ENCODE data around the gene CENPA. TPM values are rescaled to one million over a fixed set of nuclear protein-coding genes. Genes with fewer than 3 reads are reported as not detected.
"Not testable (repeated sequence)": the region's sequence is repeated elsewhere in the genome, so short reads cannot be mapped to it uniquely, and the experiment has no call there.

The CENPA gene
- polyA plus RNA-seq, 3 donors: 0.18 to 1.3 (median 0.19) TPM

GRCh38 chr2:26814072-26814765 lies 28.4 kb downstream of the CENPA start:
- WGBS, 3 donors: 93 to 95% (median 94%) methylated on average over 33 to 52 of the region's 52 CpGs
- H3K27ac ChIP-seq (ENCODE audit: low read depth, low read length): not testable (repeated sequence)

- 48 to 60% (median 48%) methylated on average over 2 to 3 of the region's 3 CpGs for WGBS, 3 donors
- H3K27ac ChIP-seq (ENCODE audit: low read depth, low read length): no peak overlapping the region
These were observed 31.0 kb downstream of the CENPA start for GRCh38 chr2:26816893-26817292.

GRCh38 chr2:26818255-26818654 lies 32.4 kb downstream of the CENPA start:
- WGBS, 3 donors: 75 to 79% (median 77%) methylated on average over 5 of the region's 5 CpGs
- no peak overlapping the region for H3K27ac ChIP-seq (ENCODE audit: low read depth, low read length)

GRCh38 chr2:26818972-26819371 lies 33.1 kb downstream of the CENPA start:
- no peak overlapping the region for H3K27ac ChIP-seq (ENCODE audit: low read depth, low read length)
- 68 to 78% (median 77%) methylated on average over 6 of the region's 6 CpGs for WGBS, 3 donors

- no peak overlapping the region for H3K27ac ChIP-seq (ENCODE audit: low read depth, low read length)
- WGBS, 3 donors: 82 to 88% (median 87%) methylated on average over 7 of the region's 7 CpGs
These were observed 35.1 kb downstream of the CENPA start for GRCh38 chr2:26820932-26821331.

GRCh38 chr2:26822877-26823276 lies 37.0 kb downstream of the CENPA start:
- WGBS, 3 donors: 83 to 86% (median 86%) methylated on average over 6 of the region's 6 CpGs
- H3K27ac ChIP-seq (ENCODE audit: low read depth, low read length): no peak overlapping the region

GRCh38 chr2:26838121-26838906 lies 52.5 kb downstream of the CENPA start:
- no peak overlapping the region for H3K27ac ChIP-seq (ENCODE audit: low read depth, low read length)
- 49 to 52% (median 50%) methylated on average over 6 of the region's 6 CpGs for WGBS, 3 donors

- no peak overlapping the region for H3K27ac ChIP-seq (ENCODE audit: low read depth, low read length)
- WGBS, 3 donors: 77 to 88% (median 78%) methylated on average over 4 of the region's 4 CpGs
These were observed 55.2 kb downstream of the CENPA start for GRCh38 chr2:26840937-26841610.

- WGBS, 3 donors: 45 to 53% (median 49%) methylated on average over 4 of the region's 4 CpGs
- no peak overlapping the region for H3K27ac ChIP-seq (ENCODE audit: low read depth, low read length)
These were observed 57.2 kb downstream of the CENPA start for GRCh38 chr2:26843041-26843440.

Other genes with a start within 250 kb of the CENPA start
- under 1 TPM in 1 of 3 donors, not detected in 2; 0.16 TPM for gene CIB4, start 144.7 kb upstream of the CENPA start, polyA plus RNA-seq
- 10 to 100 TPM in 1 of 3 donors, 1 to 10 TPM in 2; 2.8 to 24.8 (median 9.1) TPM for gene KCNK3, start 93.3 kb upstream of the CENPA start, polyA plus RNA-seq
- 10 to 100 TPM in 2 of 3 donors, 1 to 10 TPM in 1; 7.1 to 17.0 (median 15.2) TPM for gene SLC35F6, start 21.8 kb upstream of the CENPA start, polyA plus RNA-seq
- gene DPYSL5, start 62.1 kb downstream of the CENPA start, polyA plus RNA-seq: under 1 TPM in 2 of 3 donors, not detected in 1; 0.01 to 0.06 TPM
- gene MAPRE3, start 184.6 kb downstream of the CENPA start, polyA plus RNA-seq: 10 to 100 TPM; 12.6 to 44.6 (median 23.8) TPM
- 10 to 100 TPM; 48.7 to 78.3 (median 55.6) TPM for gene TMEM214, start 246.9 kb downstream of the CENPA start, polyA plus RNA-seq